Peyer's patch (tissue), 4 donors: ENCODE data around the gene RASGRP3. TPM values are rescaled to one million over a fixed set of nuclear protein-coding genes. Genes with fewer than 3 reads are reported as not detected.
"Not testable (repeated sequence)": the region's sequence is repeated elsewhere in the genome, so short reads cannot be mapped to it uniquely, and the experiment has no call there.

Experiments used
- DNase-seq, 3 donors: peaks; one replicate each; pipeline ENCODE4 v3.0.0-alpha.2; 2017 to 2019
- H3K27ac ChIP-seq, 4 donors: fragments of 200-600 bp; sonication (generic); one replicate each; pipeline ENCODE4 v1.5.1; 2016 to 2019
- H3K27me3 ChIP-seq, 2 donors: fragments of 200-600 bp; sonication (generic); one replicate each; pipeline ENCODE4 v1.5.1; 2019
- H3K36me3 ChIP-seq, 3 donors: fragments of 200-600 bp; sonication (generic); one replicate each; pipeline ENCODE4 v1.5.1; 2016 to 2019
- H3K4me1 ChIP-seq, 4 donors: fragments of 200-600 bp; sonication (generic); one replicate each; pipeline ENCODE4 v1.5.1; 2016 to 2019
- H3K4me3 ChIP-seq, 4 donors: fragments of 200-600 bp; sonication (generic); 1 replicate in 3 of 4; 2 replicates in 1 of 4; pipeline ENCODE4 v1.5.1; 2016 to 2019; ENCODE audit warnings: mild to moderate bottlenecking in 1 of 4
- H3K9me3 ChIP-seq, 4 donors: fragments of 200-600 bp; sonication (generic); one replicate each; pipeline ENCODE4 v1.5.1; 2016 to 2019; ENCODE audit warnings: mild to moderate bottlenecking in 1 of 4
- CTCF ChIP-seq, 6 experiments: fragments of 450-650 bp in 4 of 6; fragments of 200-600 bp in 2 of 6; sonication (generic) in 1 of 6; IDR thresholded peaks; one replicate each; pipeline ENCODE4 v1.5.1; 2017 to 2019; ENCODE audit warnings: antibody characterized with exemption in 6 of 6, mild to moderate bottlenecking in 3 of 6, moderate library complexity in 1 of 6
- POLR2A ChIP-seq, 2 donors: fragments of 450-650 bp; IDR thresholded peaks; one replicate each; pipeline ENCODE4 v1.5.1; 2017; ENCODE audit warnings: antibody characterized with exemption in 2 of 2, mild to moderate bottlenecking in 2 of 2, moderate library complexity in 2 of 2
- total RNA-seq, 4 donors: library from RNA; depleted of rRNA; stranded (reverse); fragments of >200 nt; gene quantifications; one replicate each; pipeline ENCODE4 v1.1.0, GENCODE V29; 2016

RASGRP3 gene
- total RNA-seq, 4 donors from 2014 or later, result 1.9 to 66.8 (median 12.3) TPM

GRCh38 chr2:33459745-33460144 is 16.7 kb upstream of the RASGRP3 start:
- no peak overlapping the region for H3K27ac ChIP-seq
- TF ChIP-seq POLR2A (IDR thresholded peaks at IDR 0.05), result no peak
- no peak for TF ChIP-seq CTCF (IDR thresholded peaks at IDR 0.05)
- no peak for DNase-seq
- no peak overlapping the region for H3K4me3 ChIP-seq
- H3K36me3 ChIP-seq, result no peaks in the 10 kb centered on the region
- H3K4me1 ChIP-seq, result no peaks in the 10 kb centered on the region
- no peaks in the 10 kb centered on the region for H3K9me3 ChIP-seq
- no peaks in the 10 kb centered on the region for H3K27me3 ChIP-seq

GRCh38 chr2:33462512-33462911 is 13.9 kb upstream of the RASGRP3 start:
- not testable (repeated sequence) for H3K4me1 ChIP-seq, H3K27ac ChIP-seq, H3K36me3 ChIP-seq, DNase-seq, H3K9me3 ChIP-seq, H3K4me3 ChIP-seq, H3K27me3 ChIP-seq

GRCh38 chr2:33467413-33467812 is 9.0 kb upstream of the RASGRP3 start:
- TF ChIP-seq CTCF (IDR thresholded peaks at IDR 0.05) (no peak), POLR2A (IDR thresholded peaks at IDR 0.05) (no peak)
- Histone ChIP-seq H3K27me3 (no peaks in the 10 kb centered on the region), H3K27ac (no peak overlapping the region), H3K4me3 (no peak overlapping the region), H3K36me3 (no peaks in the 10 kb centered on the region), H3K9me3 (no peaks in the 10 kb centered on the region), H3K4me1 (no peaks in the 10 kb centered on the region)
- no peak for DNase-seq

- H3K9me3 ChIP-seq, result no peaks in the 10 kb centered on the region
Observed at GRCh38 chr2:33469238-33469637, 7.2 kb upstream of the RASGRP3 start.

GRCh38 chr2:33475224-33476130 is 972 bp upstream of the RASGRP3 start:
- no peaks in the 10 kb centered on the region for H3K36me3 ChIP-seq
- peak; percentile 72 to 94 (median 86) for DNase-seq
- peak overlapping the region; percentile 81 to 87 (median 82) for H3K27ac ChIP-seq
- peak overlapping the region; percentile 41 to 61 (median 54) for H3K4me3 ChIP-seq
- H3K27me3 ChIP-seq, result no peaks in the 10 kb centered on the region
- TF ChIP-seq POLR2A (IDR thresholded peaks at IDR 0.05) (peak in 1 of 2 donors; percentile 7), CTCF (IDR thresholded peaks at IDR 0.05) (peak; percentile 63 to 85 (median 81))
- H3K9me3 ChIP-seq, result no peaks in the 10 kb centered on the region
- H3K4me1 ChIP-seq, result peaks cover 0 to 10% (median 3%) of the 10 kb centered on the region in 4 donors

More at GRCh38 chr2:33469238-33469637, 7.2 kb upstream of the RASGRP3 start:
- TF ChIP-seq CTCF (IDR thresholded peaks at IDR 0.05), result no peak
- TF ChIP-seq POLR2A (IDR thresholded peaks at IDR 0.05), result no peak
- Histone ChIP-seq H3K36me3 (no peaks in the 10 kb centered on the region), H3K27me3 (no peaks in the 10 kb centered on the region), H3K4me1 (no peaks in the 10 kb centered on the region), H3K4me3 (no peak overlapping the region), H3K27ac (no peak overlapping the region)
- no peak for DNase-seq

- TF ChIP-seq POLR2A (IDR thresholded peaks at IDR 0.05) (no peak), CTCF (IDR thresholded peaks at IDR 0.05) (no peak)
- DNase-seq, result no peak
- no peaks in the 10 kb centered on the region for H3K36me3 ChIP-seq
- no peaks in the 10 kb centered on the region for H3K27me3 ChIP-seq
- H3K4me1 ChIP-seq, result peaks cover 0 to 10% (median 3%) of the 10 kb centered on the region in 4 donors
- H3K27ac ChIP-seq, result peak overlapping the region; percentile 81 to 87 (median 82)
- H3K9me3 ChIP-seq, result no peaks in the 10 kb centered on the region
- peak overlapping the region; percentile 41 to 61 (median 54) for H3K4me3 ChIP-seq
Observed at GRCh38 chr2:33476793-33477190, 343 bp downstream of the RASGRP3 start.
